Activated CD8-positive, alpha-beta memory T cell treated with anti-CD3 and anti-CD28 coated beads for 48 hours (primary cell): ENCODE data around the gene TROAP.
"Not testable (repeated sequence)": the region's sequence is repeated elsewhere in the genome, so short reads cannot be mapped to it uniquely, and the experiment has no call there.

Experiments
- DNase-seq, 3 experiments: peaks; one replicate each; pipeline ENCODE4 v3.0.0-alpha.2; 2020; ENCODE audit warnings: low read depth in 2 of 3, low spot score in 2 of 3

The TROAP gene

GRCh38 chr12:49294086-49294803, 28.8 kb upstream of the TROAP start:
- no peak for DNase-seq

GRCh38 chr12:49294804-49295081, 28.3 kb upstream of the TROAP start:
- no peak for DNase-seq

- no peak for DNase-seq
Observed at GRCh38 chr12:49295082-49295936, 27.7 kb upstream of the TROAP start, which contains the start of gene PRPH. PRPH (plus strand) TSS chr12:49295147; CDS start chr12:49295201, 54 bp downstream.

- DNase-seq = peak; percentile 23 to 58 (median 58)
Observed at GRCh38 chr12:49296034-49296835, 26.8 kb upstream of the TROAP start.

GRCh38 chr12:49296836-49297694, 26.0 kb upstream of the TROAP start:
- DNase-seq = no peak

GRCh38 chr12:49297695-49298060, 25.4 kb upstream of the TROAP start:
- no peak for DNase-seq

- DNase-seq = no peak
Observed at GRCh38 chr12:49298160-49298559, 24.9 kb upstream of the TROAP start.

- DNase-seq = no peak
Observed at GRCh38 chr12:49301760-49302159, 21.3 kb upstream of the TROAP start.

- DNase-seq = no peak
Observed at GRCh38 chr12:49304161-49304560, 18.9 kb upstream of the TROAP start.

- DNase-seq = no peak
Observed at GRCh38 chr12:49305762-49306510, 17.1 kb upstream of the TROAP start.

GRCh38 chr12:49309386-49309785, 13.7 kb upstream of the TROAP start:
- DNase-seq = no peak

- not testable (repeated sequence) for DNase-seq
Observed at GRCh38 chr12:49310451-49311000, 12.5 kb upstream of the TROAP start.

- DNase-seq = no peak
Observed at GRCh38 chr12:49314811-49315210, 8.2 kb upstream of the TROAP start.

GRCh38 chr12:49317118-49317517, 5.9 kb upstream of the TROAP start:
- DNase-seq = not testable (repeated sequence)

GRCh38 chr12:49320411-49321103, 2.5 kb upstream of the TROAP start:
- DNase-seq = not testable (repeated sequence)

GRCh38 chr12:49322367-49322707, 718 bp upstream of the TROAP start:
- no peak for DNase-seq

GRCh38 chr12:49323524-49324097, 556 bp downstream of the TROAP start:
- no peak for DNase-seq

- no peak for DNase-seq
Observed at GRCh38 chr12:49325606-49326005, 2.6 kb downstream of the TROAP start.

- no peak for DNase-seq
Observed at GRCh38 chr12:49327368-49327767, 4.3 kb downstream of the TROAP start.
